RWPE2 (cell line): ENCODE measurements around the gene AIP.

Experiments used
- ATAC-seq: fragments of 200-7000 bp; cut with Tn5 transposase; 3 replicates; pipeline ENCODE4 v1.9.1; 2021; ENCODE audit warnings: low read depth
- DNase-seq: peaks from one replicate; pipeline ENCODE4 v3.0.0-alpha.2; 2020; ENCODE audit warnings: low spot score
- H3K27ac ChIP-seq: fragments of 450-650 bp; 2 replicates; pipeline ENCODE4 v1.5.1; 2017; ENCODE audit warnings: mild to moderate bottlenecking; ENCODE audit not compliant: poor library complexity, severe bottlenecking
- H3K27me3 ChIP-seq: fragments of 250-450 bp; sonication (Bioruptor Pico); 2 replicates; pipeline ENCODE4 v1.5.1; 2021; ENCODE audit warnings: mild to moderate bottlenecking, moderate library complexity; ENCODE audit not compliant: insufficient read depth, poor library complexity, severe bottlenecking
- H3K36me3 ChIP-seq: fragments of 250-450 bp; sonication (Bioruptor Pico); 2 replicates; pipeline ENCODE4 v1.5.1; 2020; ENCODE audit warnings: low read depth, mild to moderate bottlenecking, moderate library complexity
- H3K4me1 ChIP-seq: fragments of 250-450 bp; sonication (Bioruptor Pico); 2 replicates; pipeline ENCODE4 v1.5.1; 2021; ENCODE audit warnings: mild to moderate bottlenecking, moderate library complexity; ENCODE audit not compliant: insufficient read depth, poor library complexity, severe bottlenecking
- H3K4me3 ChIP-seq: fragments of 250-450 bp; sonication (Bioruptor Pico); 2 replicates; pipeline ENCODE4 v1.5.1; 2021; ENCODE audit warnings: mild to moderate bottlenecking, moderate library complexity; ENCODE audit not compliant: severe bottlenecking
- H3K9me3 ChIP-seq: fragments of 250-450 bp; sonication (Bioruptor Pico); 2 replicates; pipeline ENCODE4 v1.5.1; 2021; ENCODE audit warnings: mild to moderate bottlenecking, moderate library complexity; ENCODE audit not compliant: severe bottlenecking
- TF ChIP-seq, protein P1 (sequence below): fragments of 450-650 bp; IDR thresholded peaks from one replicate; pipeline ENCODE4 v1.5.1; 2017; ENCODE audit warnings: mild to moderate bottlenecking, moderate library complexity; ENCODE audit not compliant: poor library complexity, severe bottlenecking

AIP gene

DNA sequence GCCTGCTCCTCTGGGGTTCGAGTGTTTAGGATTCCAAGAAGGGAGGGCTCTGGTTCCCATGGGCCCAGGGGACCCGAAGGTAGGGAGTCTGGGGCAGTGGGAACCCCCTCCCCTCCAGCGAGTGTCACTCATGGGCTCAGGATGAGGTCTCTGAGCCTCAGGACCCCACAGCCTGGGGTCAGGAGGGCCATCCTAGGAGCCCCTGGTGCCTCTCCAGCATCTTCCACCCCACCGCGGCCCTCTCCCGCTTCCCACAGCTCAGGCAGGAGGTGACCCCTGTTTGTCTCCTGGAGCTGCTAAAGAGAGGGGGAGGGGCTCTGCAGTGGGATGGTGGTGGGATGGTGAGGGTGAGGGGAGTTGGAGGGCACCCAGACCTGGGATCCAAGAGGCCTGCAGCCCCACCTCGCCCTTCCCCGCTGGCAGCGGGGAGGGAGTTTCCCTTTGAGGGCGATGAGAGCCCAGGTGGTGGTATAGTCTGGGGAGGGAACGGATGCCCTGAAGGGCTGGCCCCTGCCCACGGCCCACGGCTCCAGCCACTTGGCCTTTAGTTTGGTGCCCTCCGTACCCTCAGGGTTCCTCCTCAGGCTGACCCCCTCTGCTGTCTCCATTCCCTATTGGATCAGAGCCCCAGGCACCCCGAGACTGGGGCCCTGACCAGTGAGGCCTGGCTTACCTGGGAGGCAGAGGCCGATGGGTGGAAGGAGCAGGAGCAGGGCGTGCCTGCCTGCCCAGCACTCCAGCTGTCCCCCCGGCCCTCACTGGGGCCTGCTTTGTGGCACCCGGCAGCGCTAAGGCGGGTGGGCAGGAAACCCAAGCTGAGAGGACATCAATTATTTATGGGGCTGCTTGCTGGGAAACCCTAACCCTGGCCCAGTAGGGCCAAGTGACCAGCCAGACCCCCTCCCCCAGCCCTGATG, 28.8 kb upstream of the AIP start:
- TF ChIP-seq, protein P1, sequence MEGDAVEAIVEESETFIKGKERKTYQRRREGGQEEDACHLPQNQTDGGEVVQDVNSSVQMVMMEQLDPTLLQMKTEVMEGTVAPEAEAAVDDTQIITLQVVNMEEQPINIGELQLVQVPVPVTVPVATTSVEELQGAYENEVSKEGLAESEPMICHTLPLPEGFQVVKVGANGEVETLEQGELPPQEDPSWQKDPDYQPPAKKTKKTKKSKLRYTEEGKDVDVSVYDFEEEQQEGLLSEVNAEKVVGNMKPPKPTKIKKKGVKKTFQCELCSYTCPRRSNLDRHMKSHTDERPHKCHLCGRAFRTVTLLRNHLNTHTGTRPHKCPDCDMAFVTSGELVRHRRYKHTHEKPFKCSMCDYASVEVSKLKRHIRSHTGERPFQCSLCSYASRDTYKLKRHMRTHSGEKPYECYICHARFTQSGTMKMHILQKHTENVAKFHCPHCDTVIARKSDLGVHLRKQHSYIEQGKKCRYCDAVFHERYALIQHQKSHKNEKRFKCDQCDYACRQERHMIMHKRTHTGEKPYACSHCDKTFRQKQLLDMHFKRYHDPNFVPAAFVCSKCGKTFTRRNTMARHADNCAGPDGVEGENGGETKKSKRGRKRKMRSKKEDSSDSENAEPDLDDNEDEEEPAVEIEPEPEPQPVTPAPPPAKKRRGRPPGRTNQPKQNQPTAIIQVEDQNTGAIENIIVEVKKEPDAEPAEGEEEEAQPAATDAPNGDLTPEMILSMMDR = no peak
- H3K36me3 ChIP-seq = no peaks in the 10 kb centered on the region
- H3K9me3 ChIP-seq = no peaks in the 10 kb centered on the region
- H3K27me3 ChIP-seq = no peaks in the 10 kb centered on the region
- DNase-seq (no peak), ATAC-seq (no peak)
- H3K4me3 ChIP-seq = no peak overlapping the region
- no peak overlapping the region for H3K27ac ChIP-seq
- no peaks in the 10 kb centered on the region for H3K4me1 ChIP-seq

DNA sequence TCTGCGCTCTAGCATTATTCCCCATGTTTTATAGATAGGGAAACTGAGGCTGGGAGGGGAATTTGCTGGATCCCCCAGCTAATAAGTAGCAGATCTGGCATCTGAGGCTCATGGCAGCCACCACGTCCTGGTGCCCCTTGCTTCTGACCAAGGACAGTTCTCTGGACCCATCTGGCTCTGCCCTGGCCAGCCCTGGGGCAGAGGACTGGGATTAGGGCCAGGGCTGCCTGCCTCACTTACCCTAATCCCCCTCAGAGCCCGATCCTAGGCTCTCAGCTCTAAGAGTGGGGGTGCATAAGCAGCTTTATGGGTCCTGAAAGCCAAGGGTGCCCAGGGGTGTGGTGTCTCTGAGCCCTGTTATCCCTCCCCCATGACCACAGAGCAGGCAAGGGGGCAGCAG, 27.8 kb upstream of the AIP start, which contains the start of gene CABP4:
CABP4 (plus strand) TSS at position 301 of the 400 bp plus-strand sequence; CDS start at position 371, 70 bp downstream.
- Histone ChIP-seq H3K27ac (no peak within 1 kb of the TSS), H3K36me3 (no peaks in the 10 kb centered on the region), H3K27me3 (no peaks in the 10 kb centered on the region), H3K4me1 (no peaks in the 10 kb centered on the region), H3K4me3 (no peak within 1 kb of the TSS), H3K9me3 (no peaks in the 10 kb centered on the region)
- ATAC-seq (no peak), DNase-seq (no peak)
- TF ChIP-seq, protein P1 = no peak

DNA sequence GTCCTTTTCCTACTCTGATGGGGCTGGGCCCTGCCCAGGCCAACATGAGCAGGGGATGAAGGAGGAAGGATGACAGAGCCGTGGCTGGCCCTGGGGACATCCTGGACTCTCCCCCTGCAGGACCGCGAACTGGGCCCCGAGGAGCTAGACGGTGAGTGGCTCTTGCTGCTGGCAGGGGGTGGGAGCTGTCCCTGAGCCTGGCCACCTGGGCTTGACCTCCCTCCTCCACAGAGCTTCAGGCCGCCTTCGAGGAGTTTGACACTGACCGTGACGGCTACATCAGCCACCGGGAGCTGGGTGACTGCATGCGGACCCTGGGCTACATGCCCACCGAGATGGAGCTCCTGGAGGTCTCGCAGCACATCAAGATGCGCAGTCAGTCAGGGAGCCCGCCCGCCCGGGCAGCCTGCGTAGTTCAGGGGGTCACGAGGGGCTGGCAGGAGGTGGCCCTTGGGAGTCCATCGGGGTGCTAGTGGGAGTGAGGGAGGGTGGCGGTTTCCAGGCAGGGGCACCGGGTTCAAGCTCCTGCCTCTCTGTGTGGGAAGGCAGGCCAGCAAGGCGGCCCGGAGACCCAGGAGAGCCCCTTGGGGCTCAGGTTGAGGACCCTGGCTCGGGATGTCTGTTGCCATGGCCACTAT, 26.6 kb upstream of the AIP start:
- DNase-seq = peak; percentile 58
- H3K9me3 ChIP-seq = no peaks in the 10 kb centered on the region
- H3K27ac ChIP-seq = no peak overlapping the region
- H3K4me1 ChIP-seq = no peaks in the 10 kb centered on the region
- H3K36me3 ChIP-seq = no peaks in the 10 kb centered on the region
- no peak overlapping the region for H3K4me3 ChIP-seq
- no peak for ATAC-seq
- H3K27me3 ChIP-seq = no peaks in the 10 kb centered on the region
- TF ChIP-seq, protein P1 = no peak

DNA sequence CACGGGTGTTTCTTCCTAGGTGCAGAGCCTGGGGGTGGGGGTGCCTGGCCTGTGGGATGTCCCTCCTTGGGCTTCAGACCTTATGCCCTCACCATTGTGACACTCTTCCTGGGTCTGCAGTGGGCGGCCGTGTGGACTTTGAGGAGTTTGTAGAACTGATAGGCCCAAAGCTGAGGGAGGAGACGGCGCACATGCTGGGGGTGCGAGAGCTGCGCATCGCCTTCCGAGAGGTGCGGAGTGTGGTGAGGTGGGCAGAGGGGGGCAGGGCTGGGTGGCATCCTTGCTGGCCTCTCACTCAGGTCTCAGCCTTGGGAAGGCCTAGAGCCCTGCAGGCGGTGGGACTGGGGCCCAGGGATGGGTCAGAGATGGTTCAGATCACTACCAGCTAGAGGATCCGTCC, 25.4 kb upstream of the AIP start:
- no peak for ATAC-seq
- H3K4me1 ChIP-seq = no peaks in the 10 kb centered on the region
- H3K27me3 ChIP-seq = no peaks in the 10 kb centered on the region
- H3K4me3 ChIP-seq = no peak overlapping the region
- H3K27ac ChIP-seq = no peak overlapping the region
- TF ChIP-seq, protein P1 = no peak
- H3K9me3 ChIP-seq = no peaks in the 10 kb centered on the region
- DNase-seq = no peak
- no peaks in the 10 kb centered on the region for H3K36me3 ChIP-seq
